ENCODE data around the gene DDX17.
A peak's percentile ranks its signal among the peaks of the same experiment; 100 is the strongest.

The DDX17 gene

DNA sequence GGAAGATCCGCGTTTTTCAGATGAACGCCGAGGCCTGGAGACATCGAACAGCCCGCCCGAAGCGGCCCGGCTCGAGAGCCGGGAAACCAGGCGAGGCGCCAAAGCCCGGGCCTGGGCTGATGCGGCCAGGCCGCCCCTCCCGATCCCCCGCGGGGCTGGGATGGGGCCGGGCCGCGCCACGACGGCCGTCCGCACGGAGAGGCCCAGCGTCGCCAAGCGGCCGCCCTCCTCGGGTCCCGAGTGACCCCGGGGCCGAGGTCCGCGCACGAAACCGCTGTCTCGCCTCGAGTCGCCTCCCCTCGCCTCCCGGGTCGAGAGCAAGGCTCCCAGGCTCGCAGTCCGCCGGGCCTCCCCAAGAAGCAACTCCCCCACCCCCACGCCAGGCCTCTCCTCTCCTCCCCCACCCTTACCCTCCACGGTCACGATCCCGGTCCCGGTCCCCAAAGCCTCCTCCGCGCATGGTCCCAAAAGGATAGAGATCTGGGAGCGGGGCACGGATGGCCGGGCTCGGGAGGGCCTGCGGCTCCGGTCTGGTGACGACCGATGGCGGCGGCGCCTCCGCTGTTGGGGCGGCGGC is 482 bp downstream of the DDX17 start:
- ATAC-seq (replicated peaks; ENCODE audit: extremely low read depth, poor library complexity, severe bottlenecking) (peak; percentile 10), DNase-seq (ENCODE audit: low spot score in 2 of 2) (no peak)
- Mint-ChIP-seq H3K9me3 (peaks cover 5% of the 10 kb centered on the region), H3K4me1 (peaks cover 58% of the 10 kb centered on the region), H3K36me3 (ENCODE audit: insufficient read depth) (peaks cover 46% of the 10 kb centered on the region), H3K27ac (ENCODE audit: low read depth) (peak overlapping the region; percentile 100), H3K27me3 (no peaks in the 10 kb centered on the region), H3K4me3 (peak overlapping the region; percentile 100)

DNA sequence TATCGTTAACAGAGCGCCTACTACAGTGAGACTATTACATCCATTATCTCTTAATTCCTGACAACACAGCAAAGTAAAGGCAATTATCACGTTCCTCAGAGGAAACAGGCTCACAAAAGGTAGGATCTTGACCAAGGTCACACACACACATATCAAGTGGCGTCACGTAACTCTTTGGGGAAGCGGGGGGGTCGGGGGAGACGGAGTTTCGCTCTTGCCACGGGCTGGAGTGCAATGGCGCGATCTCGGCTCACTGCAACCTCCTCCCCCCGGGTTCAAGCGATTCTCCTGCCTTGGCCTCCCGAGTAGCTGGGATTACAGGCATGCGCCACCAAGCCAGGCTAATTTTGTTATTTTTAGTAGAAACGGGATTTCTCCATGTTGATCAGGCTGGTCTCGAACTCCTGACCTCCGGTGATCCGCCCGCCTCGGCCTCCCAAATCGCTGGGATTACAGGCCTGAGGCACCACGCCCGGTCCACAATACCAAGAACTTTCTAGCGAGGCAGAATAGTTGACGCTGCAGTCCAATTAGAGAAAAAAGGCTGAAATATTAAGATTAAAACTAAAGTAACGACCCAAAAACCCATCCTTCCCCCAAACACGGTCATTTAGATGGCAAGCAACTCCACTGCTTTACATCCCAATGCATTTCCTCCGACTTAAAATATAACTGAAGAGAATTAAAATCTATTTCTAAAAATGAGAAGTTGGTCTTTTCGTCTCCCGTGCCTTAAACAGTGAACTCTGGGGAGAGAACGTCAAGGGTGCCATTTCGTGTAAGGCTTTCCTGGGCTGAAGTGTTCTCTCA is 1.2 kb downstream of the DDX17 start:
- DNase-seq (ENCODE audit: low spot score in 2 of 2) (peak; percentile 28 to 37), ATAC-seq (replicated peaks; ENCODE audit: extremely low read depth, poor library complexity, severe bottlenecking) (no peak)
- Mint-ChIP-seq H3K4me3 (peak overlapping the region; percentile 100), H3K27ac (ENCODE audit: low read depth) (peak overlapping the region; percentile 100), H3K4me1 (peaks cover 58% of the 10 kb centered on the region), H3K9me3 (peaks cover 5% of the 10 kb centered on the region), H3K36me3 (ENCODE audit: insufficient read depth) (peaks cover 53% of the 10 kb centered on the region), H3K27me3 (no peaks in the 10 kb centered on the region)

DNA sequence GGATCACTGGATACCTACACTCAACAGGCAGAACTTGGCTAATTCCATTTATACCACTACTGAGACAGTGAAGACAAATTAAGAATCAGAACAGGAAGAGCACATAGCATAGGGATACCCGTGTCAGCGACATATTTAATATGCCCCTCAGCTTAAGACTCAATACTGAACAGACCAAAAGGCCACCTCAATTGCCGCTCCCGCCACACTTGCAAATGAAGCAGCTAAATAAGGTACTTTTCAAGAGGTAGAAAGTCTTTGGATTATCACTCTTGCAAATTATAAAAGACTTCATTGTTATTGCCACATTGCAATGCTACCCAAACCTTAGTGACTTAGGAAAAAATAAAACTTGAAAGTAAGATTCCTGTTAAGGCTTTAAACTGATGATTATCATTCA is 3.1 kb downstream of the DDX17 start:
- Mint-ChIP-seq H3K4me3 (peak overlapping the region; percentile 100), H3K36me3 (ENCODE audit: insufficient read depth) (peaks cover 72% of the 10 kb centered on the region), H3K27ac (ENCODE audit: low read depth) (peak overlapping the region; percentile 100), H3K4me1 (peaks cover 61% of the 10 kb centered on the region), H3K9me3 (peaks cover 1% of the 10 kb centered on the region), H3K27me3 (no peaks in the 10 kb centered on the region)
- DNase-seq (ENCODE audit: low spot score in 2 of 2) (no peak), ATAC-seq (replicated peaks; ENCODE audit: extremely low read depth, poor library complexity, severe bottlenecking) (no peak)

DNA sequence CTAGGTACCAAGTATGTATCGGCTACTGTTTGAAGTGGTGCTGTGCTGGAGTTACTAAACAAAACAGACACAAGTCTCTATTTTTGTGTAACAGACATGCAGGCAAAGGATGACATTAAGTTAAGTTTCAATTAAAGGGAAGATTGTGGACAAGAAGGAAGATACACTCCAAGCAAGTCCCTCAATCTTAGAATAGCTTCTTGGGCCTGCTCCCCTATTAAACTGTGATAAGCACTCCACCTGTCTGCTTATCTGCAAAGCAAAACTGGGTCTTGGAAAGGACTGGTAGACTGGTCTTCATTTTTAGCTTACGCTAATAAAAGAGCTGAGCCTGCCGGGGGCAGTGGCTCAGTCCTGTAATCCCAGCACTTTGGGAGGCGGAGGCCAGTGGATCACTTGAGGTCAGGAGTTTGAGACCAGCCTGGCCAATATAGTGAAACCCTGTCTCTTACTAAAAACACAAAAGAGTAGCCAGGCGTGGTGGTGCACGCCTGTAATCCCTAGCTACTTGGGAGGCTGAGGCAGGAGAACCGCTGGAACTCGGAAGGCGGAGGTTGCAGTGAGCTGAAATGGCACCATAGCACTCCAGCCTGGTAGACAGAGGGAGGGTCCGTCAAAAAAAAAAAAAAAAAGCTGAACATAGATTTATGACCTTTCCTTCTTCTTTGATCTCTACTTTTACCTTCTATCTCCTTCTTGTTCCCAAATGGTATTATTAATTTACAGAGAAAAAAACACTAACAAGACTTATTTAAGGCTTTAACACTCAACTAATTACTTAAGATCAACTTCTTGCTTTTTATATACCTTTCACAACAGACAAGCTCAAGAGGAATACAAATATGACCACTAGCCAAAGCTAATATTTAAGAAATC is 4.1 kb downstream of the DDX17 start:
- DNase-seq (ENCODE audit: low spot score in 2 of 2) (no peak), ATAC-seq (replicated peaks; ENCODE audit: extremely low read depth, poor library complexity, severe bottlenecking) (no peak)
- Mint-ChIP-seq H3K4me3 (peak overlapping the region; percentile 100), H3K9me3 (no peaks in the 10 kb centered on the region), H3K27me3 (no peaks in the 10 kb centered on the region), H3K27ac (ENCODE audit: low read depth) (peak overlapping the region; percentile 100), H3K4me1 (peaks cover 63% of the 10 kb centered on the region), H3K36me3 (ENCODE audit: insufficient read depth) (peaks cover 79% of the 10 kb centered on the region)

GRCh38 chr22:38497869-38498268 is 8.2 kb downstream of the DDX17 start:
- Mint-ChIP-seq H3K36me3 (ENCODE audit: insufficient read depth) (peaks cover 97% of the 10 kb centered on the region), H3K4me3 (no peak overlapping the region), H3K4me1 (peaks cover 34% of the 10 kb centered on the region), H3K9me3 (no peaks in the 10 kb centered on the region), H3K27me3 (no peaks in the 10 kb centered on the region), H3K27ac (ENCODE audit: low read depth) (no peak overlapping the region)
- DNase-seq (ENCODE audit: low spot score in 2 of 2): no peak
- no peak for ATAC-seq (replicated peaks; ENCODE audit: extremely low read depth, poor library complexity, severe bottlenecking)

GRCh38 chr22:38494939-38495338 is 11.2 kb downstream of the DDX17 start:
- Mint-ChIP-seq H3K27me3 (no peaks in the 10 kb centered on the region), H3K27ac (ENCODE audit: low read depth) (no peak overlapping the region), H3K9me3 (no peaks in the 10 kb centered on the region), H3K4me1 (peaks cover 13% of the 10 kb centered on the region), H3K4me3 (no peak overlapping the region), H3K36me3 (ENCODE audit: insufficient read depth) (peaks cover 94% of the 10 kb centered on the region)
- ATAC-seq (replicated peaks; ENCODE audit: extremely low read depth, poor library complexity, severe bottlenecking) (no peak), DNase-seq (ENCODE audit: low spot score in 2 of 2) (no peak)

- Mint-ChIP-seq H3K4me3 (no peak overlapping the region), H3K36me3 (ENCODE audit: insufficient read depth) (peaks cover 94% of the 10 kb centered on the region), H3K4me1 (peaks cover 14% of the 10 kb centered on the region), H3K9me3 (no peaks in the 10 kb centered on the region), H3K27ac (ENCODE audit: low read depth) (no peak overlapping the region), H3K27me3 (no peaks in the 10 kb centered on the region)
- peak; percentile 36 for ATAC-seq (replicated peaks; ENCODE audit: extremely low read depth, poor library complexity, severe bottlenecking)
- no peak for DNase-seq (ENCODE audit: low spot score in 2 of 2)
These were observed 11.6 kb downstream of the DDX17 start for GRCh38 chr22:38494498-38494897.

GRCh38 chr22:38491707-38492348 is 14.3 kb downstream of the DDX17 start:
- H3K27ac Mint-ChIP-seq (ENCODE audit: low read depth): no peak overlapping the region
- H3K27me3 Mint-ChIP-seq: no peaks in the 10 kb centered on the region
- peaks cover 93% of the 10 kb centered on the region for H3K36me3 Mint-ChIP-seq (ENCODE audit: insufficient read depth)
- peaks cover 13% of the 10 kb centered on the region for H3K4me1 Mint-ChIP-seq
- no peak for DNase-seq (ENCODE audit: low spot score in 2 of 2)
- no peak for ATAC-seq (replicated peaks; ENCODE audit: extremely low read depth, poor library complexity, severe bottlenecking)
- H3K4me3 Mint-ChIP-seq: no peak overlapping the region
- no peaks in the 10 kb centered on the region for H3K9me3 Mint-ChIP-seq

DNA sequence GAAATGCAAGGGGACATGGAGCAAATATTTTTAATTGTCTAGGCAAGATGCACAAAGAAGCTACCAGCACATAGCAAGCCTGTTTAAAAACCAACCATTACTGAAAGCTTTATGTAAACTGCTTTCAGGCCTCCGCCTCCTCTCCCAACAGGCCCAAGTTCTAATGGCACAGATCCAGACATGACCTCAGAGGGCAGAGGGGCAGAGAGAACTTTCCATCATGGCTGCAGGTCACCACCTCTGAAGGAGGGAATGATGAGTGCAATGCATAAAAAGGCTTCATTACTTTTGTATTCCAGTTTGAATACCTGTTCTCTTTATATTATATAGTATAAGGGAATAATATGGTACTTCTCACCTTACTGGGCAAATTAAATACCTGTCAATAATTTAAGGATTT is 15.2 kb downstream of the DDX17 start:
- Mint-ChIP-seq H3K36me3 (ENCODE audit: insufficient read depth) (peaks cover 94% of the 10 kb centered on the region), H3K9me3 (no peaks in the 10 kb centered on the region), H3K27ac (ENCODE audit: low read depth) (peak overlapping the region; percentile 70), H3K4me1 (peaks cover 13% of the 10 kb centered on the region), H3K4me3 (no peak overlapping the region), H3K27me3 (no peaks in the 10 kb centered on the region)
- DNase-seq (ENCODE audit: low spot score in 2 of 2) (no peak), ATAC-seq (replicated peaks; ENCODE audit: extremely low read depth, poor library complexity, severe bottlenecking) (no peak)

DNA sequence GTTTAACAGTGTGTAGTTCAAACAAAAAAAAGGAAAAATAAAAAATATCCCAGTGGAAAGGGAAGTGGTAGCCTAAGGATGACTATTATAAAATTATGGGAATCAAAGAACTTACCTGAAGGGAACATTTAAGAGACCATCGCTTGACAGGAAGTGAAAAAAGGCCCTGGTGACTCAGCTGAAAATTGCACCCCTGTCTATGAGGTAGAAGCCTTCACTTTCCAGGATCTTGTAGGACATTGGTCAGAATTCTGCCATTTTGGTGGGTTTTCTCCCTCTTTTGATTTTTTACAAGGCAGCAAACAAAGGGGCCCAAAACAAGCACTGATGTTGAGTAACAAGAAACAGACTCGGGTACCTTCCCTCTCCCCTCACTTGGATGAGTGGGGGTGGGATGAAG is 15.6 kb downstream of the DDX17 start:
- Mint-ChIP-seq H3K4me3 (no peak overlapping the region), H3K27me3 (no peaks in the 10 kb centered on the region), H3K4me1 (peaks cover 13% of the 10 kb centered on the region), H3K9me3 (no peaks in the 10 kb centered on the region), H3K36me3 (ENCODE audit: insufficient read depth) (peaks cover 94% of the 10 kb centered on the region), H3K27ac (ENCODE audit: low read depth) (peak overlapping the region; percentile 70)
- DNase-seq (ENCODE audit: low spot score in 2 of 2): no peak
- ATAC-seq (replicated peaks; ENCODE audit: extremely low read depth, poor library complexity, severe bottlenecking): no peak

- peaks cover 13% of the 10 kb centered on the region for H3K4me1 Mint-ChIP-seq
- ATAC-seq (replicated peaks; ENCODE audit: extremely low read depth, poor library complexity, severe bottlenecking) (no peak), DNase-seq (ENCODE audit: low spot score in 2 of 2) (no peak)
- H3K4me3 Mint-ChIP-seq: no peak overlapping the region
- peaks cover 94% of the 10 kb centered on the region for H3K36me3 Mint-ChIP-seq (ENCODE audit: insufficient read depth)
- H3K27ac Mint-ChIP-seq (ENCODE audit: low read depth): no peak overlapping the region
- no peaks in the 10 kb centered on the region for H3K27me3 Mint-ChIP-seq
- no peaks in the 10 kb centered on the region for H3K9me3 Mint-ChIP-seq
These were observed 16.5 kb downstream of the DDX17 start for GRCh38 chr22:38489561-38490145.

GRCh38 chr22:38489142-38489541 is 17.0 kb downstream of the DDX17 start:
- peaks cover 94% of the 10 kb centered on the region for H3K36me3 Mint-ChIP-seq (ENCODE audit: insufficient read depth)
- H3K4me3 Mint-ChIP-seq: no peak overlapping the region
- H3K27ac Mint-ChIP-seq (ENCODE audit: low read depth): no peak overlapping the region
- no peaks in the 10 kb centered on the region for H3K27me3 Mint-ChIP-seq
- no peak for DNase-seq (ENCODE audit: low spot score in 2 of 2)
- H3K9me3 Mint-ChIP-seq: no peaks in the 10 kb centered on the region
- H3K4me1 Mint-ChIP-seq: peaks cover 17% of the 10 kb centered on the region
- ATAC-seq (replicated peaks; ENCODE audit: extremely low read depth, poor library complexity, severe bottlenecking): no peak

All from central memory CD8-positive, alpha-beta T cell (primary cell).